Activated CD4-positive, alpha-beta T cell treated with anti-CD3 and anti-CD28 coated beads, Interleukin-2, amount 50 U/mL, for 1 hour (primary cell): ENCODE results near the gene HACE1.
"Not testable (repeated sequence)": the region's sequence is repeated elsewhere in the genome, so short reads cannot be mapped to it uniquely, and the experiment has no call there.

Experiments
- DNase-seq: peaks from one replicate; pipeline ENCODE4 v3.0.0-alpha.2; 2020

Gene HACE1

GRCh38 chr6:104859225-104860146, at the start of gene HACE1:
TSS of gene HACE1 (minus strand) at chr6:104859919. CDS start at chr6:104859642, 277 bp downstream.
- peak; percentile 85 for DNase-seq

GRCh38 chr6:104908888-104909525, 49.3 kb upstream of the HACE1 start:
- DNase-seq: no peak

- DNase-seq: no peak
Measured at GRCh38 chr6:104908031-104908887, 48.5 kb upstream of the HACE1 start.

GRCh38 chr6:104898893-104899292, 39.2 kb upstream of the HACE1 start:
- not testable (repeated sequence) for DNase-seq

- DNase-seq: no peak
Measured at GRCh38 chr6:104896914-104897313, 37.2 kb upstream of the HACE1 start.

- DNase-seq: no peak
Measured at GRCh38 chr6:104888066-104888465, 28.3 kb upstream of the HACE1 start.

- no peak for DNase-seq
Measured at GRCh38 chr6:104887350-104887749, 27.6 kb upstream of the HACE1 start.

- DNase-seq: no peak
Measured at GRCh38 chr6:104885518-104886043, 25.9 kb upstream of the HACE1 start.

GRCh38 chr6:104884867-104885517, 25.3 kb upstream of the HACE1 start:
- DNase-seq: no peak

- no peak for DNase-seq
Measured at GRCh38 chr6:104881964-104882668, 22.4 kb upstream of the HACE1 start.

- no peak for DNase-seq
Measured at GRCh38 chr6:104862456-104862855, 2.7 kb upstream of the HACE1 start.

GRCh38 chr6:104860221-104860620, 502 bp upstream of the HACE1 start:
- no peak for DNase-seq

- DNase-seq: no peak
Measured at GRCh38 chr6:104858642-104859041, 1.1 kb downstream of the HACE1 start.

- no peak for DNase-seq
Measured at GRCh38 chr6:104855507-104855906, 4.2 kb downstream of the HACE1 start.

GRCh38 chr6:104847721-104848120, 12.0 kb downstream of the HACE1 start:
- not testable (repeated sequence) for DNase-seq

GRCh38 chr6:104843229-104843628, 16.5 kb downstream of the HACE1 start:
- DNase-seq: no peak

- DNase-seq: no peak
Measured at GRCh38 chr6:104837158-104837557, 22.6 kb downstream of the HACE1 start.

- not testable (repeated sequence) for DNase-seq
Measured at GRCh38 chr6:104836479-104837020, 23.2 kb downstream of the HACE1 start.

- no peak for DNase-seq
Measured at GRCh38 chr6:104835782-104836181, 23.9 kb downstream of the HACE1 start.

GRCh38 chr6:104829183-104829958, 30.3 kb downstream of the HACE1 start:
- no peak for DNase-seq

- no peak for DNase-seq
Measured at GRCh38 chr6:104828478-104828877, 31.2 kb downstream of the HACE1 start.
